A549 (cell line): ENCODE measurements around the gene VAMP3. TPM values are rescaled to one million over a fixed set of nuclear protein-coding genes. Genes with fewer than 3 reads are reported as not detected.

Experiments used
- ATAC-seq, 2 experiments: fragments of 200-7000 bp in 1 of 2; fragments of >200 bp in 1 of 2; cut with Nextera tagmentation in 1 of 2; cut with Tn5 transposase in 1 of 2; 3 replicates each; pipeline versions ENCODE4 v1.8.0 to v1.9.1; 2018 to 2020; ENCODE audit warnings: mild to moderate bottlenecking in 1 of 2, moderate library complexity in 1 of 2
- CTCF ChIA-PET: fragments of 300-600 bp; sonication (Branson Sonifier 250); formaldehyde crosslinking; extraction: SDS; loops from one replicate; lab custom pipeline; 2021; ENCODE audit warnings: antibody characterized with exemption, inconsistent platforms; lab: Yijun Ruan, JAX
- POLR2A ChIA-PET: fragments of 350-600 bp; formaldehyde crosslinking; extraction: SDS; loops from one replicate; lab custom pipeline; 2021; ENCODE audit warnings: antibody characterized with exemption, inconsistent platforms; lab: Yijun Ruan, JAX
- DNase-seq, 2 experiments: peaks; one replicate each; pipeline versions ENCODE4 v3.0.0 to v3.0.0-alpha.2; 2011 to 2016; ENCODE audit warnings: low read depth in 1 of 2, low spot score in 1 of 2
- FAIRE-seq: peaks from 2 replicates; lab custom pipeline; 2011; peaks lifted over from hg19 to GRCh38; lab: Jason Lieb, UNC
- H3K27ac ChIP-seq, 2 experiments: fragments of >200 bp; sonication (Bioruptor Twin); formaldehyde crosslinking; 3 replicates each; pipeline ENCODE4 v1.5.1; 2016 to 2017
- H3K4me1 ChIP-seq: fragments of >200 bp; sonication (Bioruptor Twin); formaldehyde crosslinking; 3 replicates; pipeline ENCODE4 v1.6.1; 2016
- H3K4me2 ChIP-seq: fragments of >200 bp; sonication (Bioruptor Twin); formaldehyde crosslinking; 3 replicates; pipeline ENCODE4 v1.6.1; 2016
- H3K4me3 ChIP-seq: fragments of >200 bp; sonication (Bioruptor Twin); formaldehyde crosslinking; 3 replicates; pipeline ENCODE4 v1.5.1; 2016
- H3K9me3 ChIP-seq: fragments of >200 bp; sonication (Bioruptor Twin); formaldehyde crosslinking; 3 replicates; pipeline ENCODE4 v1.6.1; 2016
- BCL3 ChIP-seq: fragments of >200 bp; sonication (Bioruptor Twin); formaldehyde crosslinking; IDR thresholded peaks from 3 replicates; pipeline ENCODE4 v1.6.1; 2016
- CHD4 ChIP-seq: fragments of 200-600 bp; sonication (generic); IDR thresholded peaks from 2 replicates; pipeline ENCODE4 v1.6.1; 2016; ENCODE audit warnings: antibody characterized with exemption, mild to moderate bottlenecking, borderline replicate concordance
- E2F6 ChIP-seq: IDR thresholded peaks from 2 replicates; pipeline ENCODE4 v1.6.1; 2012; ENCODE audit warnings: low read depth, borderline replicate concordance
- EHF ChIP-seq: fragments of 250-450 bp; sonication (Bioruptor Pico); IDR thresholded peaks from 2 replicates; pipeline ENCODE4 v1.5.0; 2020; ENCODE audit warnings: mild to moderate bottlenecking
- EHMT2 ChIP-seq: fragments of 200-600 bp; sonication (generic); IDR thresholded peaks from 2 replicates; pipeline ENCODE4 v1.6.1; 2016; ENCODE audit warnings: antibody characterized with exemption, low read depth, mild to moderate bottlenecking, moderate library complexity
- ELK1 ChIP-seq: fragments of 150-350 bp; IDR thresholded peaks from 2 replicates; pipeline ENCODE4 v1.6.1; 2014; ENCODE audit warnings: low read depth, mild to moderate bottlenecking, low read length
- FOXS1 ChIP-seq: fragments of 250-450 bp; sonication (Bioruptor Pico); IDR thresholded peaks from 2 replicates; pipeline ENCODE4 v1.5.0; 2020; ENCODE audit warnings: mild to moderate bottlenecking, moderate library complexity
- GATA3 ChIP-seq: IDR thresholded peaks from 2 replicates; pipeline ENCODE4 v1.6.1; 2012; ENCODE audit warnings: borderline replicate concordance
- HDAC2 ChIP-seq: fragments of 200-600 bp; sonication (generic); IDR thresholded peaks from 2 replicates; pipeline ENCODE4 v1.6.1; 2016
- HES2 ChIP-seq: fragments of >200 bp; sonication (Bioruptor Twin); formaldehyde crosslinking; IDR thresholded peaks from 2 replicates; pipeline ENCODE4 v1.6.1; 2016
- HEYL ChIP-seq: fragments of 250-450 bp; sonication (Bioruptor Pico); IDR thresholded peaks from 2 replicates; pipeline ENCODE4 v1.8.0; 2021; ENCODE audit warnings: mild to moderate bottlenecking, moderate library complexity
- HOXB5 ChIP-seq: fragments of 250-450 bp; sonication (Bioruptor Pico); IDR thresholded peaks from 2 replicates; pipeline ENCODE4 v1.5.0; 2020; ENCODE audit warnings: mild to moderate bottlenecking, moderate library complexity
- JUN ChIP-seq, 2 experiments: fragments of >200 bp; sonication (Bioruptor Twin); formaldehyde crosslinking; IDR thresholded peaks; 2 replicates in 1 of 2; 3 replicates in 1 of 2; pipeline ENCODE4 v1.6.1; 2016 to 2017
- KDM1A ChIP-seq: fragments of 200-600 bp; sonication (generic); IDR thresholded peaks from 2 replicates; pipeline ENCODE4 v1.6.1; 2016; ENCODE audit warnings: low read depth, mild to moderate bottlenecking
- MAZ ChIP-seq: fragments of 150-350 bp; IDR thresholded peaks from 2 replicates; pipeline ENCODE4 v1.6.1; 2014; ENCODE audit warnings: antibody characterized with exemption, low read depth, low read length, borderline replicate concordance
- MYC ChIP-seq: IDR thresholded peaks from 2 replicates; pipeline ENCODE4 v1.6.1; 2012; ENCODE audit warnings: mild to moderate bottlenecking, inconsistent platforms, low read length, improper control_type of control experiment, borderline replicate concordance
- NPAS2 ChIP-seq: fragments of 250-450 bp; sonication (Bioruptor Pico); IDR thresholded peaks from 2 replicates; pipeline ENCODE4 v1.8.0; 2022; ENCODE audit warnings: mild to moderate bottlenecking, moderate library complexity, borderline replicate concordance
- NR3C1 ChIP-seq: fragments of >200 bp; sonication (Bioruptor Twin); formaldehyde crosslinking; IDR thresholded peaks from 3 replicates; pipeline ENCODE4 v1.6.1; 2017
- PBX3 ChIP-seq: IDR thresholded peaks from 2 replicates; pipeline ENCODE4 v1.6.1; 2012
- POLR2A ChIP-seq: IDR thresholded peaks from 2 replicates; pipeline ENCODE4 v1.6.1; 2012; ENCODE audit warnings: mild to moderate bottlenecking, low read length
- RFX5 ChIP-seq: fragments of 450-650 bp; IDR thresholded peaks from 2 replicates; pipeline ENCODE4 v1.7.1; 2014; ENCODE audit warnings: antibody characterized with exemption, mild to moderate bottlenecking, moderate library complexity
- RNF2 ChIP-seq: fragments of 200-600 bp; sonication (generic); IDR thresholded peaks from 2 replicates; pipeline ENCODE4 v1.6.1; 2016; ENCODE audit warnings: low read depth, mild to moderate bottlenecking, antibody characterized with exemption, moderate library complexity, borderline replicate concordance
- SREBF2 ChIP-seq: fragments of 450-650 bp; IDR thresholded peaks from 2 replicates; pipeline ENCODE4 v1.6.1; 2014; ENCODE audit warnings: mild to moderate bottlenecking, moderate library complexity
- TP53 ChIP-seq: fragments of 250-450 bp; sonication (Bioruptor Pico); IDR thresholded peaks from 2 replicates; pipeline ENCODE4 v1.5.0; 2021; ENCODE audit warnings: mild to moderate bottlenecking, moderate library complexity
- ZFP36 ChIP-seq: fragments of 450-650 bp; IDR thresholded peaks from 2 replicates; pipeline ENCODE4 v1.6.1; 2014; ENCODE audit warnings: borderline replicate concordance; ENCODE audit not compliant: partially characterized antibody
- WGBS: methylation state at CpG from one replicate; pipeline ENCODE4 v1.1.6; 2017; ENCODE audit errors: missing lambda C conversion rate; 5-methylcytosine and 5-hydroxymethylcytosine counted together
- polyA plus RNA-seq, 4 experiments: library from polyadenylated mRNA; depleted of rRNA in 3 of 4; stranded (reverse); fragments of >200 nt; fragmentation: RNase III in 1 of 4; extraction: RNeasy Plus Mini Kit Qiagen cat#74134 plus additional on column Dnase treatment in 1 of 4; gene quantifications; 2 replicates in 3 of 4; 3 replicates in 1 of 4; pipeline ENCODE4 v1.2.3, GENCODE V29; 2011 to 2017

Gene VAMP3
- polyA plus RNA-seq, 2 of the 4 experiments (the other 2 are of a cell fraction) = 65.1 to 79.3 TPM

GRCh38 chr1:7781923-7782495, 10.9 kb downstream of the VAMP3 start:
- ATAC-seq = no peak
- H3K27ac ChIP-seq = no peak overlapping the region
- no peak for TF ChIP-seq ELK1
- no peak for TF ChIP-seq FOXS1 (CRISPR knock-in tag)
- no peak for TF ChIP-seq BCL3
- no peak for TF ChIP-seq MAZ
- TF ChIP-seq NR3C1 = no peak
- TF ChIP-seq RNF2 = no peak
- no peak for TF ChIP-seq NPAS2 (CRISPR knock-in tag)
- no peak for TF ChIP-seq EHMT2
- TF ChIP-seq POLR2A = no peak
- no peak for TF ChIP-seq EHF
- no peak for TF ChIP-seq E2F6
- no peak for TF ChIP-seq RFX5
- no peak for TF ChIP-seq ZFP36
- no peak for TF ChIP-seq PBX3
- no peak for TF ChIP-seq HES2
- no peak for TF ChIP-seq HDAC2
- TF ChIP-seq HEYL (CRISPR knock-in tag) = no peak
- no peak for TF ChIP-seq HOXB5
- TF ChIP-seq JUN (IDR thresholded peaks at IDR 0.05) = no peak
- TF ChIP-seq, all 56 proteins: peak for 0
- ChIA-PET POLR2A (no interaction called here), CTCF (interaction anchor here (0.6 to 0.9 kb wide), 3 partner anchors 113 to 223 kb away, joined by 3 read pairs; no protein-coding TSS in a partner anchor)
- peaks cover 4% of the 10 kb centered on the region; the same call in 2 of the 3 replicates for H3K4me1 ChIP-seq
- no peak overlapping the region for H3K4me2 ChIP-seq
- no peaks in the 10 kb centered on the region for H3K9me3 ChIP-seq
- DNase-seq (no peak), FAIRE-seq (no peak)
- WGBS = 84% methylated on average over 16 of the region's 16 CpGs
- no peak overlapping the region for H3K4me3 ChIP-seq

- H3K4me2 ChIP-seq = peak overlapping the region; percentile 78
- FAIRE-seq = no peak
- peak; percentile 52 to 68 for DNase-seq
- H3K4me3 ChIP-seq = peak overlapping the region; percentile 56
- 4% methylated on average over 10 of the region's 34 CpGs for WGBS
- peaks cover 4% of the 10 kb centered on the region; the same call in 2 of the 3 replicates for H3K4me1 ChIP-seq
- peak overlapping the region; percentile 71 to 93 for H3K27ac ChIP-seq
- TF ChIP-seq EHF (no peak), MYC (no peak), TP53 (CRISPR knock-in tag) (no peak), SREBF2 (no peak), KDM1A (no peak), CHD4 (no peak), JUN (IDR thresholded peaks at IDR 0.05) (no peak; a peak in 1 of 5 replicates), GATA3 (no peak)
- ATAC-seq = peak; percentile 73 to 89
- ChIA-PET POLR2A (no interaction called here), CTCF (no interaction called here)
- no peaks in the 10 kb centered on the region for H3K9me3 ChIP-seq
Observed at GRCh38 chr1:7783178-7783711, 12.1 kb downstream of the VAMP3 start.
